ENCODE data around the gene NFIX. TPM values are rescaled to one million over a fixed set of nuclear protein-coding genes. Genes with fewer than 3 reads are reported as not detected.

NFIX gene
- total and polyA plus RNA-seq, 9 of the 15 experiments (the other 6 are each of a cell fraction or from before 2014, with no cell fraction given), result 0.28 to 26.8 (median 5.4) TPM

GRCh38 chr19:13097463-13098258, 102.4 kb downstream of the NFIX start (continued):
- TF ChIP-seq AFF4 (CRISPR knock-in tag; IDR thresholded peaks at IDR 0.05) (0 out of 2 replicates have a peak, but pooled peaks have one; percentile 39), ZNF512 (tag; IDR thresholded peaks at IDR 0.05) (no peak), POLR2AphosphoS2 (IDR thresholded peaks at IDR 0.05; ENCODE audit: low read length) (peak; percentile 98), RUNX1 (IDR thresholded peaks at IDR 0.05; ENCODE audit: low read depth) (peak; percentile 53; the same call in 1 of the 2 replicates), ZNF449 (CRISPR knock-in tag; IDR thresholded peaks at IDR 0.05) (no peak), USF1 (CRISPR knock-in tag; IDR thresholded peaks at IDR 0.05) (no peak), CCNT2 (IDR thresholded peaks at IDR 0.05; ENCODE audit: borderline replicate concordance, extremely low read depth, insufficient read length, low read depth, low read length) (peak; percentile 88)
- TF ChIP-seq, protein P1, sequence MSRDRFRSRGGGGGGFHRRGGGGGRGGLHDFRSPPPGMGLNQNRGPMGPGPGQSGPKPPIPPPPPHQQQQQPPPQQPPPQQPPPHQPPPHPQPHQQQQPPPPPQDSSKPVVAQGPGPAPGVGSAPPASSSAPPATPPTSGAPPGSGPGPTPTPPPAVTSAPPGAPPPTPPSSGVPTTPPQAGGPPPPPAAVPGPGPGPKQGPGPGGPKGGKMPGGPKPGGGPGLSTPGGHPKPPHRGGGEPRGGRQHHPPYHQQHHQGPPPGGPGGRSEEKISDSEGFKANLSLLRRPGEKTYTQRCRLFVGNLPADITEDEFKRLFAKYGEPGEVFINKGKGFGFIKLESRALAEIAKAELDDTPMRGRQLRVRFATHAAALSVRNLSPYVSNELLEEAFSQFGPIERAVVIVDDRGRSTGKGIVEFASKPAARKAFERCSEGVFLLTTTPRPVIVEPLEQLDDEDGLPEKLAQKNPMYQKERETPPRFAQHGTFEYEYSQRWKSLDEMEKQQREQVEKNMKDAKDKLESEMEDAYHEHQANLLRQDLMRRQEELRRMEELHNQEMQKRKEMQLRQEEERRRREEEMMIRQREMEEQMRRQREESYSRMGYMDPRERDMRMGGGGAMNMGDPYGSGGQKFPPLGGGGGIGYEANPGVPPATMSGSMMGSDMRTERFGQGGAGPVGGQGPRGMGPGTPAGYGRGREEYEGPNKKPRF (IDR thresholded peaks at IDR 0.05; ENCODE audit: low read depth, low read length), result no peak
- TF ChIP-seq, protein P2, sequence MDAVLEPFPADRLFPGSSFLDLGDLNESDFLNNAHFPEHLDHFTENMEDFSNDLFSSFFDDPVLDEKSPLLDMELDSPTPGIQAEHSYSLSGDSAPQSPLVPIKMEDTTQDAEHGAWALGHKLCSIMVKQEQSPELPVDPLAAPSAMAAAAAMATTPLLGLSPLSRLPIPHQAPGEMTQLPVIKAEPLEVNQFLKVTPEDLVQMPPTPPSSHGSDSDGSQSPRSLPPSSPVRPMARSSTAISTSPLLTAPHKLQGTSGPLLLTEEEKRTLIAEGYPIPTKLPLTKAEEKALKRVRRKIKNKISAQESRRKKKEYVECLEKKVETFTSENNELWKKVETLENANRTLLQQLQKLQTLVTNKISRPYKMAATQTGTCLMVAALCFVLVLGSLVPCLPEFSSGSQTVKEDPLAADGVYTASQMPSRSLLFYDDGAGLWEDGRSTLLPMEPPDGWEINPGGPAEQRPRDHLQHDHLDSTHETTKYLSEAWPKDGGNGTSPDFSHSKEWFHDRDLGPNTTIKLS (IDR thresholded peaks at IDR 0.05; ENCODE audit: borderline replicate concordance, low read depth), result no peak
- TF ChIP-seq, protein P3, sequence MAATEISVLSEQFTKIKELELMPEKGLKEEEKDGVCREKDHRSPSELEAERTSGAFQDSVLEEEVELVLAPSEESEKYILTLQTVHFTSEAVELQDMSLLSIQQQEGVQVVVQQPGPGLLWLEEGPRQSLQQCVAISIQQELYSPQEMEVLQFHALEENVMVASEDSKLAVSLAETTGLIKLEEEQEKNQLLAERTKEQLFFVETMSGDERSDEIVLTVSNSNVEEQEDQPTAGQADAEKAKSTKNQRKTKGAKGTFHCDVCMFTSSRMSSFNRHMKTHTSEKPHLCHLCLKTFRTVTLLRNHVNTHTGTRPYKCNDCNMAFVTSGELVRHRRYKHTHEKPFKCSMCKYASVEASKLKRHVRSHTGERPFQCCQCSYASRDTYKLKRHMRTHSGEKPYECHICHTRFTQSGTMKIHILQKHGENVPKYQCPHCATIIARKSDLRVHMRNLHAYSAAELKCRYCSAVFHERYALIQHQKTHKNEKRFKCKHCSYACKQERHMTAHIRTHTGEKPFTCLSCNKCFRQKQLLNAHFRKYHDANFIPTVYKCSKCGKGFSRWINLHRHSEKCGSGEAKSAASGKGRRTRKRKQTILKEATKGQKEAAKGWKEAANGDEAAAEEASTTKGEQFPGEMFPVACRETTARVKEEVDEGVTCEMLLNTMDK (IDR thresholded peaks at IDR 0.05; ENCODE audit: borderline replicate concordance, insufficient read depth, low read depth, low read length, poor library complexity, severe bottlenecking), result no peak
